HepG2 (cell line): ENCODE results near the gene RBM12. TPM values are rescaled to one million over a fixed set of nuclear protein-coding genes. Genes with fewer than 3 reads are reported as not detected.

Source experiments
- BRF2 ChIP-seq: sonication (generic); formaldehyde crosslinking; IDR thresholded peaks from 2 replicates; pipeline ENCODE4 v1.8.1; 2022; ENCODE audit warnings: mild to moderate bottlenecking, missing genetic modification reagents
- FOXA1 ChIP-seq, 2 experiments: fragments of 450-650 bp in 1 of 2; sonication (generic) in 1 of 2; formaldehyde crosslinking in 1 of 2; IDR thresholded peaks; 2 replicates each; pipeline versions ENCODE4 v1.4.0 to v1.6.1; 2016 to 2020; ENCODE audit warnings: missing genetic modification reagents in 1 of 2
- JUN ChIP-seq: sonication (generic); formaldehyde crosslinking; IDR thresholded peaks from 2 replicates; pipeline ENCODE4 v1.4.0; 2020; ENCODE audit warnings: mild to moderate bottlenecking, missing genetic modification reagents
- MNT ChIP-seq: fragments of 450-650 bp; IDR thresholded peaks from 2 replicates; pipeline ENCODE4 v1.6.1; 2016
- MXI1 ChIP-seq: IDR thresholded peaks from 3 replicates; pipeline ENCODE4 v1.6.1; 2012; ENCODE audit warnings: low read depth, low read length, inconsistent platforms, borderline replicate concordance
- PREB ChIP-seq: sonication (generic); formaldehyde crosslinking; IDR thresholded peaks from 2 replicates; pipeline ENCODE4 v1.4.0; 2020; ENCODE audit warnings: missing genetic modification reagents
- SRF ChIP-seq: IDR thresholded peaks from 2 replicates; pipeline ENCODE4 v1.6.1; 2011; ENCODE audit warnings: mild to moderate bottlenecking, low read depth, low read length, moderate library complexity
- STAT5B ChIP-seq: sonication (generic); formaldehyde crosslinking; IDR thresholded peaks from 2 replicates; pipeline ENCODE4 v1.4.0; 2020; ENCODE audit warnings: missing genetic modification reagents
- TCF7L2 ChIP-seq: IDR thresholded peaks from 2 replicates; pipeline ENCODE4 v1.6.1; 2011; ENCODE audit warnings: mild to moderate bottlenecking, low read depth, low read length, moderate library complexity
- TEAD2 ChIP-seq: sonication (generic); formaldehyde crosslinking; IDR thresholded peaks from 2 replicates; pipeline ENCODE4 v1.9.0; 2021; ENCODE audit warnings: missing genetic modification reagents
- TFDP1 ChIP-seq: IDR thresholded peaks from 2 replicates; pipeline ENCODE4 v1.6.1; 2016; ENCODE audit warnings: missing compliant biosample characterization, missing genetic modification reagents, borderline replicate concordance
- THRA ChIP-seq: sonication (generic); formaldehyde crosslinking; IDR thresholded peaks from 2 replicates; pipeline ENCODE4 v1.4.0; 2020; ENCODE audit warnings: missing genetic modification reagents, borderline replicate concordance
- TOPORS ChIP-seq: sonication (generic); formaldehyde crosslinking; IDR thresholded peaks from 2 replicates; pipeline ENCODE4 v1.8.0; 2023; ENCODE audit warnings: mild to moderate bottlenecking, missing genetic modification reagents
- ZNF101 ChIP-seq: sonication (generic); formaldehyde crosslinking; IDR thresholded peaks from 2 replicates; pipeline ENCODE4 v1.4.0; 2020; ENCODE audit warnings: mild to moderate bottlenecking, low read depth, missing genetic modification reagents, borderline replicate concordance
- ZNF33B ChIP-seq: sonication (generic); formaldehyde crosslinking; IDR thresholded peaks from 2 replicates; pipeline ENCODE4 v1.5.1; 2020; ENCODE audit warnings: mild to moderate bottlenecking, missing genetic modification reagents
- ZNF432 ChIP-seq: sonication (generic); formaldehyde crosslinking; IDR thresholded peaks from 2 replicates; pipeline ENCODE4 v1.5.0; 2020; ENCODE audit warnings: missing genetic modification reagents, mild to moderate bottlenecking, borderline replicate concordance
- ZNF460 ChIP-seq: sonication (generic); formaldehyde crosslinking; IDR thresholded peaks from 2 replicates; pipeline ENCODE4 v1.5.1; 2020; ENCODE audit warnings: missing genetic modification reagents, mild to moderate bottlenecking, borderline replicate concordance
- ZNF567 ChIP-seq: sonication (generic); formaldehyde crosslinking; IDR thresholded peaks from 2 replicates; pipeline ENCODE4 v1.8.1; 2023; ENCODE audit warnings: mild to moderate bottlenecking, missing genetic modification reagents, borderline replicate concordance
- ZNF569 ChIP-seq: sonication (generic); formaldehyde crosslinking; IDR thresholded peaks from 2 replicates; pipeline ENCODE4 v1.5.0; 2020; ENCODE audit warnings: mild to moderate bottlenecking, missing genetic modification reagents, moderate library complexity, borderline replicate concordance
- ZNF660 ChIP-seq: sonication (generic); formaldehyde crosslinking; IDR thresholded peaks from 2 replicates; pipeline ENCODE4 v1.5.1; 2020; ENCODE audit warnings: mild to moderate bottlenecking, low read depth, missing genetic modification reagents, borderline replicate concordance
- ZNF678 ChIP-seq: sonication (generic); formaldehyde crosslinking; IDR thresholded peaks from 2 replicates; pipeline ENCODE4 v1.4.0; 2020; ENCODE audit warnings: mild to moderate bottlenecking, missing genetic modification reagents
- ZNF747 ChIP-seq: sonication (generic); formaldehyde crosslinking; IDR thresholded peaks from 2 replicates; pipeline ENCODE4 v1.8.1; 2023; ENCODE audit warnings: missing genetic modification reagents, mild to moderate bottlenecking, borderline replicate concordance
- polyA plus RNA-seq, 8 experiments: library from polyadenylated mRNA; depleted of rRNA in 3 of 8; stranded (reverse) in 7 of 8; unstranded in 1 of 8; fragments of >200 nt; fragmentation: Illumina TruSeq in 4 of 8; extraction: Trizol in 4 of 8; gene quantifications; 2 replicates each; pipeline versions ENCODE4 v1.2.1 to v1.2.3, GENCODE V29; 2011 to 2016; ENCODE audit warnings: low read depth in 4 of 8, missing spikeins in 1 of 8, mixed read lengths in 1 of 8; ENCODE audit not compliant: insufficient read depth in 1 of 8
- total RNA-seq, 5 experiments: library from RNA; depleted of rRNA; stranded (reverse); fragments of >200 nt; fragmentation: Illumina TruSeq; extraction: Trizol; gene quantifications; 2 replicates each; pipeline ENCODE4 v1.2.3, GENCODE V29; 2016; ENCODE audit warnings: low read depth in 1 of 5

RBM12 gene
- total and polyA plus RNA-seq, 2 of the 13 experiments (the other 11 are each of a cell fraction or from before 2014, with no cell fraction given) = 97.9 to 104 TPM

GRCh38 chr20:35699127-35699956, 34.6 kb upstream of the RBM12 start, which contains the start of the genes NFS1 and ROMO1 (continued):
- TF ChIP-seq ZNF660 (CRISPR knock-in tag) (no peak; the same call in 1 of the 2 replicates), STAT5B (CRISPR knock-in tag) (peak; percentile 87), THRA (CRISPR knock-in tag) (peak; percentile 93), TEAD2 (CRISPR knock-in tag) (no peak; the same call in 1 of the 2 replicates), MNT (peak; percentile 74), TCF7L2 (no peak), BRF2 (CRISPR knock-in tag) (peak; percentile 96; the same call in 1 of the 2 replicates), PREB (no peak; the same call in none of the 2 replicates), MXI1 (peak; percentile 98; the same call in 2 of the 3 replicates), ZNF33B (CRISPR knock-in tag) (peak; percentile 95), ZNF460 (peak; percentile 52; the same call in 1 of the 2 replicates), ZNF101 (CRISPR knock-in tag) (peak; percentile 27), FOXA1 (IDR thresholded peaks at IDR 0.05) (no peak), FOXA1 (CRISPR knock-in tag; IDR thresholded peaks at IDR 0.05) (no peak; the same call in none of the 2 replicates), ZNF432 (CRISPR knock-in tag) (peak; percentile 83; the same call in 1 of the 2 replicates), ZNF569 (peak; percentile 95; the same call in 1 of the 2 replicates), JUN (CRISPR knock-in tag) (peak; percentile 71; the same call in 1 of the 2 replicates), TFDP1 (peak; percentile 88), SRF (0 out of 2 replicates have a peak, but pooled peaks have one; percentile 32), TOPORS (CRISPR knock-in tag) (peak; percentile 99), ZNF567 (CRISPR knock-in tag) (peak; percentile 99; the same call in 1 of the 2 replicates), ZNF678 (0 out of 2 replicates have a peak, but pooled peaks have one; percentile 8), ZNF747 (CRISPR knock-in tag) (peak; percentile 100)
